ENCODE data around the gene MYO9B.

- TF ChIP-seq CTCF (IDR thresholded peaks at IDR 0.05; ENCODE audit: low read depth, low read length) (no peak), EZH2phosphoT487 (IDR thresholded peaks at IDR 0.05; ENCODE audit: low read depth) (no peak)
Measured at GRCh38 chr19:17129377-17129776, 53.8 kb downstream of the MYO9B start.

Measured in OCI-LY3 (cell line).